WTC11 (cell line): ENCODE data around the gene HAPLN3.

Experiments
- CTCF ChIP-seq: fragments of 200-600 bp; IDR thresholded peaks from 2 replicates; pipeline ENCODE4 v1.8.0; 2022; ENCODE audit warnings: antibody characterized with exemption
- FOXJ3 ChIP-seq: sonication (generic); formaldehyde crosslinking; IDR thresholded peaks from 2 replicates; pipeline ENCODE4 v1.9.0; 2021; ENCODE audit warnings: missing genetic modification reagents, mild to moderate bottlenecking, borderline replicate concordance
- SP1 ChIP-seq: sonication (generic); formaldehyde crosslinking; conservative IDR thresholded peaks from 2 replicates; pipeline ENCODE4 v1.8.1; 2022; ENCODE audit warnings: missing genetic modification reagents
- TF ChIP-seq, protein P1 (sequence below): sonication (generic); formaldehyde crosslinking; IDR thresholded peaks from 2 replicates; pipeline ENCODE4 v1.8.0; 2023; ENCODE audit warnings: mild to moderate bottlenecking, missing genetic modification reagents
- TF ChIP-seq, protein P2 (sequence below): sonication (generic); formaldehyde crosslinking; IDR thresholded peaks from 2 replicates; pipeline ENCODE4 v1.8.1; 2023; ENCODE audit warnings: mild to moderate bottlenecking, missing genetic modification reagents

- TF ChIP-seq FOXJ3 (CRISPR knock-in tag) = no peak
- no peak for TF ChIP-seq CTCF
- no peak for TF ChIP-seq SP1
- TF ChIP-seq, protein P1, sequence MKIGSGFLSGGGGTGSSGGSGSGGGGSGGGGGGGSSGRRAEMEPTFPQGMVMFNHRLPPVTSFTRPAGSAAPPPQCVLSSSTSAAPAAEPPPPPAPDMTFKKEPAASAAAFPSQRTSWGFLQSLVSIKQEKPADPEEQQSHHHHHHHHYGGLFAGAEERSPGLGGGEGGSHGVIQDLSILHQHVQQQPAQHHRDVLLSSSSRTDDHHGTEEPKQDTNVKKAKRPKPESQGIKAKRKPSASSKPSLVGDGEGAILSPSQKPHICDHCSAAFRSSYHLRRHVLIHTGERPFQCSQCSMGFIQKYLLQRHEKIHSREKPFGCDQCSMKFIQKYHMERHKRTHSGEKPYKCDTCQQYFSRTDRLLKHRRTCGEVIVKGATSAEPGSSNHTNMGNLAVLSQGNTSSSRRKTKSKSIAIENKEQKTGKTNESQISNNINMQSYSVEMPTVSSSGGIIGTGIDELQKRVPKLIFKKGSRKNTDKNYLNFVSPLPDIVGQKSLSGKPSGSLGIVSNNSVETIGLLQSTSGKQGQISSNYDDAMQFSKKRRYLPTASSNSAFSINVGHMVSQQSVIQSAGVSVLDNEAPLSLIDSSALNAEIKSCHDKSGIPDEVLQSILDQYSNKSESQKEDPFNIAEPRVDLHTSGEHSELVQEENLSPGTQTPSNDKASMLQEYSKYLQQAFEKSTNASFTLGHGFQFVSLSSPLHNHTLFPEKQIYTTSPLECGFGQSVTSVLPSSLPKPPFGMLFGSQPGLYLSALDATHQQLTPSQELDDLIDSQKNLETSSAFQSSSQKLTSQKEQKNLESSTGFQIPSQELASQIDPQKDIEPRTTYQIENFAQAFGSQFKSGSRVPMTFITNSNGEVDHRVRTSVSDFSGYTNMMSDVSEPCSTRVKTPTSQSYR (CRISPR knock-in tag) = no peak
- TF ChIP-seq, protein P2, sequence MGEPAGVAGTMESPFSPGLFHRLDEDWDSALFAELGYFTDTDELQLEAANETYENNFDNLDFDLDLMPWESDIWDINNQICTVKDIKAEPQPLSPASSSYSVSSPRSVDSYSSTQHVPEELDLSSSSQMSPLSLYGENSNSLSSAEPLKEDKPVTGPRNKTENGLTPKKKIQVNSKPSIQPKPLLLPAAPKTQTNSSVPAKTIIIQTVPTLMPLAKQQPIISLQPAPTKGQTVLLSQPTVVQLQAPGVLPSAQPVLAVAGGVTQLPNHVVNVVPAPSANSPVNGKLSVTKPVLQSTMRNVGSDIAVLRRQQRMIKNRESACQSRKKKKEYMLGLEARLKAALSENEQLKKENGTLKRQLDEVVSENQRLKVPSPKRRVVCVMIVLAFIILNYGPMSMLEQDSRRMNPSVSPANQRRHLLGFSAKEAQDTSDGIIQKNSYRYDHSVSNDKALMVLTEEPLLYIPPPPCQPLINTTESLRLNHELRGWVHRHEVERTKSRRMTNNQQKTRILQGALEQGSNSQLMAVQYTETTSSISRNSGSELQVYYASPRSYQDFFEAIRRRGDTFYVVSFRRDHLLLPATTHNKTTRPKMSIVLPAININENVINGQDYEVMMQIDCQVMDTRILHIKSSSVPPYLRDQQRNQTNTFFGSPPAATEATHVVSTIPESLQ = no peak
These were observed 6.6 kb downstream of the HAPLN3 start for GRCh38 chr15:88888719-88889118.
